ENCODE results near the gene MAPT. TPM values are rescaled to one million over a fixed set of nuclear protein-coding genes. Genes with fewer than 3 reads are reported as not detected.

Gene MAPT
- total RNA-seq, 4 donors from 2014 or later: 4.2 to 11.1 (median 7.3) TPM

DNA sequence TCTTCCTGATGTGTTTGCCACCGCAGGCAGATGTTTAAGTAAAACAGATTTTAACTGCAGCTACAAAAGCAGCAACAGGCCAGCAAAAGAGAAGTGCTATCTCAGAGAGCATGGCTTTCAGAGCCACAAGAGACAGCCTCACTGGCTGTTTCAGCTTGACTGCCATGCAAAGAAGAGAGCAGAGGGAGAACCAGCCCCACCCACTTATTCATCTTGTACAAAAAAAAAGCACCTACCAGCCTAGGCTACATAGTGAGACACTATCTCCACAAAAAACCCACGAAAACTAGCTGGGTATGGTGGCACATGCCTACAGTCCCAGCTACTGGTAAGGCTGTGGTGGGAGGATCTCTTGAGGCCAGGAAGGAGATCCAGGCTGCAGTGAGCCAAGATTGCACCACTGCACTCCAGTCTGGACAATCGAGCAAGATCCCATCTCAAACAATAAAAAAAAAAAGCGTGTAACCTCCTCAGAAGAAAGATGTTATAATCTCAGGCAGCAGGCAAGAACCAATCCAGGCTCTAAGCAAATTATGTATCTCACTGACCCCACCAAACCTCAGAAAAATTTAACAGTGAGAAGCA is 134.7 kb downstream of the MAPT start:
- no peaks in the 10 kb centered on the region for H3K27me3 ChIP-seq
- H3K9me3 ChIP-seq: no peaks in the 10 kb centered on the region
- intact Hi-C loops (cut with DNase I): no loop called here
- H3K4me1 ChIP-seq: peaks cover 8 to 20% (median 13%) of the 10 kb centered on the region in 4 donors
- no peak for TF ChIP-seq POLR2A (IDR thresholded peaks at IDR 0.05; ENCODE audit: low read depth)
- H3K36me3 ChIP-seq: peaks cover 34 to 89% (median 59%) of the 10 kb centered on the region in 4 donors
- H3K4me3 ChIP-seq: no peak overlapping the region
- no peak for DNase-seq (ENCODE audit: extremely low spot score)
- WGBS: 83% methylated on average over 4 of the region's 4 CpGs
- H3K27ac ChIP-seq (replicated peaks in 1 of 4): no peak overlapping the region

DNA sequence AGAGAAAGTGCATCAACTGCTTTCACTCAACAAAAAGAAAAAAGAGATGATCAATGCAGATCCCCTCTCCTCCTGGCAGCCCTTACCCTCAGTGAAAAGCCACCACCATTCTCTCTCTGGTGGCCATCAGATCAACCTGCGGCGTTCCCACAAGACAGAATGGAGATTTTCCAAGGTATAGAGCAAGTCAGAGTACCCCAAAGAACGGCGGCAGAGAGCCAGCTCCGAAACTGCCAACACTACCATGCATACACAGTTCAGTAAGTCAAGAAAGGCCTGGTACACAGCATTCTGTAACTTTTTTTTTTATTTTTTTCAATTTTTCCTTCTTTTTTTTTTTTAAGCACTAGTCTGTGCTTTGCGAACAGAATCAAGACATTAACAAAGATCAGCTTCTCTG is 135.3 kb downstream of the MAPT start:
- peaks cover 40 to 91% (median 64%) of the 10 kb centered on the region in 4 donors for H3K36me3 ChIP-seq

DNA sequence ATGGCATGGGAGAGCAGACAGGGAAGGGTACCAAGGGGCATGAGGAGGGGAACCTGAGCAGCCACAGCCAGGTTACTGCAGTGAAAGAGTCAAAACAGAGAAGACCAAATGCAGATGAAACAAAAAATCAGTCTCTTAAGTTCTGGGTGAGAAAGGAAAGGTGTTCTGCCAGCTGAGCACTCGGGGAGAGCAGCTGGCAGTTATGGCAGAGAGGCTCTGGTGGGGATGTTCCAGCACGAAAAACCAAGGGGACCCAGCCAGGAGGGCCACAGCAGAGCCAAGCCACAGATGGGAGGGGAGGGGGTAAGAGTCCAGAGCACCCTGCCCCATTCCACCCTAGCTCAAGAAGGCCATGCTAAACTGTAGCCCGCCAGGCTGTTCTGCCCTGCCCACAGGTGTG is 136.4 kb downstream of the MAPT start:
- WGBS: 88% methylated on average over 3 of the region's 3 CpGs
- Histone ChIP-seq H3K9me3 (no peaks in the 10 kb centered on the region), H3K27me3 (no peaks in the 10 kb centered on the region), H3K36me3 (peaks cover 47 to 92% (median 75%) of the 10 kb centered on the region in 4 donors), H3K27ac (replicated peaks in 1 of 4) (no peak overlapping the region), H3K4me1 (peaks cover 9 to 27% (median 23%) of the 10 kb centered on the region in 4 donors), H3K4me3 (no peak overlapping the region)
- no peak for DNase-seq (ENCODE audit: extremely low spot score)
- intact Hi-C loops (cut with DNase I): no loop called here
- TF ChIP-seq POLR2A (IDR thresholded peaks at IDR 0.05; ENCODE audit: low read depth): no peak
- TF ChIP-seq, protein P1, sequence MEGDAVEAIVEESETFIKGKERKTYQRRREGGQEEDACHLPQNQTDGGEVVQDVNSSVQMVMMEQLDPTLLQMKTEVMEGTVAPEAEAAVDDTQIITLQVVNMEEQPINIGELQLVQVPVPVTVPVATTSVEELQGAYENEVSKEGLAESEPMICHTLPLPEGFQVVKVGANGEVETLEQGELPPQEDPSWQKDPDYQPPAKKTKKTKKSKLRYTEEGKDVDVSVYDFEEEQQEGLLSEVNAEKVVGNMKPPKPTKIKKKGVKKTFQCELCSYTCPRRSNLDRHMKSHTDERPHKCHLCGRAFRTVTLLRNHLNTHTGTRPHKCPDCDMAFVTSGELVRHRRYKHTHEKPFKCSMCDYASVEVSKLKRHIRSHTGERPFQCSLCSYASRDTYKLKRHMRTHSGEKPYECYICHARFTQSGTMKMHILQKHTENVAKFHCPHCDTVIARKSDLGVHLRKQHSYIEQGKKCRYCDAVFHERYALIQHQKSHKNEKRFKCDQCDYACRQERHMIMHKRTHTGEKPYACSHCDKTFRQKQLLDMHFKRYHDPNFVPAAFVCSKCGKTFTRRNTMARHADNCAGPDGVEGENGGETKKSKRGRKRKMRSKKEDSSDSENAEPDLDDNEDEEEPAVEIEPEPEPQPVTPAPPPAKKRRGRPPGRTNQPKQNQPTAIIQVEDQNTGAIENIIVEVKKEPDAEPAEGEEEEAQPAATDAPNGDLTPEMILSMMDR (IDR thresholded peaks at IDR 0.05): no peak
- no peak for TF ChIP-seq EP300 (IDR thresholded peaks at IDR 0.05)
- no peak for TF ChIP-seq POLR2AphosphoS5 (IDR thresholded peaks at IDR 0.05)

More for the DNA sequence above, 135.3 kb downstream of the MAPT start:
- intact Hi-C loops (cut with DNase I): no loop called here
- Histone ChIP-seq H3K4me3 (no peak overlapping the region), H3K27ac (replicated peaks in 1 of 4) (no peak overlapping the region), H3K9me3 (no peaks in the 10 kb centered on the region), H3K27me3 (no peaks in the 10 kb centered on the region), H3K4me1 (peaks cover 8 to 20% (median 13%) of the 10 kb centered on the region in 4 donors)
- no peak for TF ChIP-seq POLR2A (IDR thresholded peaks at IDR 0.05; ENCODE audit: low read depth)
- TF ChIP-seq, protein P1 (IDR thresholded peaks at IDR 0.05): no peak
- no peak for DNase-seq (ENCODE audit: extremely low spot score)
- 90% methylated on average over 6 of the region's 6 CpGs for whole genome bisulfite sequencing

DNA sequence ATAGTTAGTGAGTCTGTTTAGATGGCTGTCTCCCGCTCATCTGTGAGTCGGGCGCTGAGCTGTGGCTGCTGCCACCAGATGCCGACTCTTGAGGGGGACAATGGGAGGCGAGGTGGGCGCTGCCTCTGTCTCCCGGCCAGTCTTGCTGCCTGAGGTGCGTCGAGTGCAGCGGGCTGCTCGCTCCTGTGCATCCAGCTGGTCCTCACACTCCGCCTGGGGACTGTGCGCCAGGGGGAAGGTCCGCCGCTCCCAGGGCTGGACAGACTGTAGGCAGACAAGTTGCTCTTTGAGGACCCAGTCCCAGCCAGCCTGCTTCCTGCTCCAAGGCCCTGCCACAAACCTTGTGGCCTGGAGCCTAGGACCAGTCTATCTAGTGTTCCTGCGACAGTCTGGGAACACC is 137.1 kb downstream of the MAPT start:
- intact Hi-C loops (cut with DNase I): no loop called here
- DNase-seq (ENCODE audit: extremely low spot score): no peak
- H3K4me3 ChIP-seq: no peak overlapping the region
- H3K36me3 ChIP-seq: peaks cover 47 to 92% (median 76%) of the 10 kb centered on the region in 4 donors
- 94% methylated on average over 12 of the region's 16 CpGs for WGBS
- H3K27ac ChIP-seq (replicated peaks in 1 of 4): no peak overlapping the region
- H3K4me1 ChIP-seq: peaks cover 9 to 27% (median 23%) of the 10 kb centered on the region in 4 donors
- no peaks in the 10 kb centered on the region for H3K27me3 ChIP-seq
- H3K9me3 ChIP-seq: no peaks in the 10 kb centered on the region
- TF ChIP-seq POLR2A (IDR thresholded peaks at IDR 0.05; ENCODE audit: low read depth) (no peak), POLR2AphosphoS5 (IDR thresholded peaks at IDR 0.05) (no peak), EP300 (IDR thresholded peaks at IDR 0.05) (no peak)
- TF ChIP-seq, protein P1 (IDR thresholded peaks at IDR 0.05): no peak

DNA sequence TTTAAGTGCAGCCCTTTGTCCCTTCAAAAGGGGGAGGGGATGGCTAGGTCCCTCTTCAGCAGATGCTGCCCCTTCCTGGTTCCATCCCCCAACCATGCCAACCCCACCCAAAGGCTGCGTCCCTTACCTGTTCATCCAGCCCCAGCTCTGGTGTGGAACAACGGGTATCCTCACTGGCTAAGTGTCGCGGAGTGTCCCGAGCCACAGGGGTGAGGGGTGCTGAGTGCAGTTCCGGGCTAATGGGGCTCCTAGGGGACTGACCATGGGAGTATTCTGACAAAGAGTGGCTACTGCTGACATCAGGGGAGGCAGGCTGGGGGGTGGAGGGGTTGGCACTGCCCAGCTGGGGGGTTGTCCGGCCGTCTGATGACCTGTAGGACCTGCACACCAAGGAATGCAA is 137.6 kb downstream of the MAPT start:
- intact Hi-C loops (cut with DNase I): no loop called here
- 80% methylated on average over 7 of the region's 8 CpGs for WGBS
- DNase-seq (ENCODE audit: extremely low spot score): no peak
- peaks cover 47 to 92% (median 76%) of the 10 kb centered on the region in 4 donors for H3K36me3 ChIP-seq
- no peaks in the 10 kb centered on the region for H3K9me3 ChIP-seq
- no peak overlapping the region for H3K27ac ChIP-seq (replicated peaks in 1 of 4)
- peaks cover 9 to 27% (median 23%) of the 10 kb centered on the region in 4 donors for H3K4me1 ChIP-seq
- no peaks in the 10 kb centered on the region for H3K27me3 ChIP-seq
- TF ChIP-seq, protein P1 (IDR thresholded peaks at IDR 0.05): no peak
- TF ChIP-seq POLR2A (IDR thresholded peaks at IDR 0.05; ENCODE audit: low read depth) (no peak), EP300 (IDR thresholded peaks at IDR 0.05) (no peak), POLR2AphosphoS5 (IDR thresholded peaks at IDR 0.05) (no peak)
- H3K4me3 ChIP-seq: no peak overlapping the region
